Brain microvascular endothelial cell (primary cell): ENCODE measurements around the gene ZNF830.
"Not testable (repeated sequence)": the region's sequence is repeated elsewhere in the genome, so short reads cannot be mapped to it uniquely, and the experiment has no call there.

ENCODE experiments used
- DNase-seq: peaks from one replicate; pipeline ENCODE4 v3.0.0-alpha.2; 2020
- H3K27ac ChIP-seq: fragments of 250-450 bp; sonication (Bioruptor Pico); 2 replicates; pipeline ENCODE4 v1.5.1; 2020; ENCODE audit warnings: mild to moderate bottlenecking, moderate library complexity
- H3K27me3 ChIP-seq: fragments of 250-450 bp; sonication (Bioruptor Pico); replicated peaks from 2 replicates; pipeline ENCODE4 v1.5.1; 2020; ENCODE audit warnings: mild to moderate bottlenecking
- H3K36me3 ChIP-seq: fragments of 250-450 bp; sonication (Bioruptor Pico); replicated peaks from 2 replicates; pipeline ENCODE4 v1.5.1; 2020; ENCODE audit warnings: mild to moderate bottlenecking
- H3K4me3 ChIP-seq: 2 replicates; pipeline ENCODE4 v1.5.1; 2011; ENCODE audit warnings: low read depth, mild to moderate bottlenecking, control low read depth, low read length, moderate library complexity
- in situ Hi-C: cut with HindIII; loops from 2 replicates; pipeline ENCODE4 v1.10.0; 2017; ENCODE audit warnings: low sequenced_read_pairs, low pct_ligation_motif_present
- TF ChIP-seq, protein P1 (sequence below): IDR thresholded peaks from 2 replicates; pipeline ENCODE4 v1.5.1; 2011; ENCODE audit warnings: low read depth, mild to moderate bottlenecking, moderate library complexity, low read length, control low read depth, inconsistent platforms; ENCODE audit errors: missing control alignments

The ZNF830 gene

DNA sequence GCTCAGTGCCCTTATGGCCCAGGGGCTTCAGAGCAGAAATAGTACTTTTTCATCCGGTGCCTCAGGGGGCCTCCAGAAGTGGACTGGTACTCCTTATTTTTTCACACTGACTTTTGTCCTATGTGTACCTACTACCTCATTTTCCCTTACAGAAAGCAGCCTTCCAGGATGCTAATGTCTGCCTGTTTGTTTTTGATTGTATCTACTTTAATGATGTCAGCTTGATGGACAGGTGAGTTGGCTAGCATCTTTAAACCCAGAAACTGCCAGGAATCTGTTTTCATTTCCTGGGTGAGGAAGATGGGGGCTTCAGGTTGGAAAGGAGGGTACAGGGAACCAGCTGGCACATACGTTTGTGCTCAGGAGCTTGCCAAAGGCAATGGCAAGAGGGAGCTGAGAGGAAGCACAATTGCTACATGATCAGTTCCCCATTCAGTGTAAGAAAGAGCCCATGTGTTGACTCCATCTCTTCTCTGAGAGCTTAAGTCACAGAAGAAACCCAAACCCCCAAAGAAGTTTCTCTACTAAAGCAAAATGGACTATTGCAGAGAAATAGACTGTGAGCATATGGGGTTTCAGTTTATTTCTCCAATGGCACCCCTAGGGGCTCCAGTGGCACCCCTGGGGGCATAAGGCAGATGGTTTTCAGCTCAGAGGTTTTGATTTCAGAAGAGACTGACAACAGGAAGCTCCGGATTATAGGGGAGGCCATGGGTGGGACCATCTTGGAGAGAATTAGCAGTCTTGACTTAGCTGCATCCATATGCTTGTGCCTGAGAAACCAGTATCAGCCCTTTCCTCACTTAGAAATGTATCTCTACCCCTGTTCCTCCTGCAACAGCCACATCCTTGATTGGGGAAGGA lies 35.3 kb downstream of the ZNF830 start:
- peaks cover 28% of the 10 kb centered on the region for H3K36me3 ChIP-seq
- in situ Hi-C loops, result no loop called here
- no peak overlapping the region for H3K27ac ChIP-seq

DNA sequence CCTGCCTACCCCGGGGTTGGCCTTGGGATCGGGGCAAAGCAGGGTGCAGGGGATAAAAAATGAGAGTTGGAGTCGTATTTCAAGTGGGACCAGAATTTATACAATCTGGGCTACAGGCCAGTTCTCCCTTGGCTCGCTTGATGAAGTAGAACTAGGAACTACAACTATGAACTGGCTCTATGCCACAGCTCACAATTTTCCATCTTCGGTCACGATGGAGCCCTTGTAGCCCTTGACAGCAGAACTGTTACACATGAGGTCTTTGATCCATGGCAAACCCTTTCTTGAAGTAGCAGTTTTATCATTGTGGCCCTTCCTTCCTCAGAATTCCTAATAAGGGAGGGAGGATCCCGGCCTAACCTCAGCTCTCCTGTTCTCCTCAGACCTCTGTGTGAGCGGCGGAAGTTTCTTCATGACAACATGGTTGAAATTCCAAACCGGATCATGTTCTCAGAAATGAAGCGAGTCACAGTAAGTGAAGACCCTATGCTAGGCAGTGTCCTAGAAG lies 36.1 kb downstream of the ZNF830 start:
- in situ Hi-C loops, result no loop called here
- Histone ChIP-seq H3K27me3 (no peaks in the 10 kb centered on the region), H3K4me3 (no peak overlapping the region), H3K27ac (no peak overlapping the region), H3K36me3 (peaks cover 20% of the 10 kb centered on the region)
- TF ChIP-seq, protein P1, sequence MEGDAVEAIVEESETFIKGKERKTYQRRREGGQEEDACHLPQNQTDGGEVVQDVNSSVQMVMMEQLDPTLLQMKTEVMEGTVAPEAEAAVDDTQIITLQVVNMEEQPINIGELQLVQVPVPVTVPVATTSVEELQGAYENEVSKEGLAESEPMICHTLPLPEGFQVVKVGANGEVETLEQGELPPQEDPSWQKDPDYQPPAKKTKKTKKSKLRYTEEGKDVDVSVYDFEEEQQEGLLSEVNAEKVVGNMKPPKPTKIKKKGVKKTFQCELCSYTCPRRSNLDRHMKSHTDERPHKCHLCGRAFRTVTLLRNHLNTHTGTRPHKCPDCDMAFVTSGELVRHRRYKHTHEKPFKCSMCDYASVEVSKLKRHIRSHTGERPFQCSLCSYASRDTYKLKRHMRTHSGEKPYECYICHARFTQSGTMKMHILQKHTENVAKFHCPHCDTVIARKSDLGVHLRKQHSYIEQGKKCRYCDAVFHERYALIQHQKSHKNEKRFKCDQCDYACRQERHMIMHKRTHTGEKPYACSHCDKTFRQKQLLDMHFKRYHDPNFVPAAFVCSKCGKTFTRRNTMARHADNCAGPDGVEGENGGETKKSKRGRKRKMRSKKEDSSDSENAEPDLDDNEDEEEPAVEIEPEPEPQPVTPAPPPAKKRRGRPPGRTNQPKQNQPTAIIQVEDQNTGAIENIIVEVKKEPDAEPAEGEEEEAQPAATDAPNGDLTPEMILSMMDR, result no peak
- peak; percentile 73 for DNase-seq

More for the DNA sequence above, 35.3 kb downstream of the ZNF830 start:
- DNase-seq, result no peak
- TF ChIP-seq, protein P1, result no peak
- Histone ChIP-seq H3K4me3 (no peak overlapping the region), H3K27me3 (no peaks in the 10 kb centered on the region)

DNA sequence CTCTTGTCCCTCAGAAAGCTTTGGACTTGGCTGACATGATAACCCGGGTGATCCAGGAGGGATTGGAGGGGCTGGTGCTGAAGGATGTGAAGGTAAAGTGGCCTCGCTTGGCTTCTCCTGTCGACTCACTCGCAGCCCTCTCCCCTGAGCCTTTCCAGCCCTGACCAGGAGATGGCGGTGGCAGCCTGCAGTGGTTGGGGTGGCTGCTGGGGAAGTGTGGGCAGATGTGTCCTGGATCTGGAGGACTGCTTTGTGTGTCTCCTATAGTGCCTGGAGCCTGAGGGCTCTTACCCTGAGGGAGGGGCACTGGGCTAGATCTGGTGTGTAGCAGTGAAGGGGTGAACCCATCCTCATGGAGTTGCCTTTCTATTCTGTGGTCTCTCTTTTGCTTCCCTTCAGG lies 36.9 kb downstream of the ZNF830 start:
- Histone ChIP-seq H3K27ac (no peak overlapping the region), H3K4me3 (no peak overlapping the region), H3K36me3 (peaks cover 16% of the 10 kb centered on the region), H3K27me3 (no peaks in the 10 kb centered on the region)
- peak; percentile 58 for DNase-seq
- TF ChIP-seq, protein P1, result peak; percentile 97
- in situ Hi-C loops, result no loop called here

DNA sequence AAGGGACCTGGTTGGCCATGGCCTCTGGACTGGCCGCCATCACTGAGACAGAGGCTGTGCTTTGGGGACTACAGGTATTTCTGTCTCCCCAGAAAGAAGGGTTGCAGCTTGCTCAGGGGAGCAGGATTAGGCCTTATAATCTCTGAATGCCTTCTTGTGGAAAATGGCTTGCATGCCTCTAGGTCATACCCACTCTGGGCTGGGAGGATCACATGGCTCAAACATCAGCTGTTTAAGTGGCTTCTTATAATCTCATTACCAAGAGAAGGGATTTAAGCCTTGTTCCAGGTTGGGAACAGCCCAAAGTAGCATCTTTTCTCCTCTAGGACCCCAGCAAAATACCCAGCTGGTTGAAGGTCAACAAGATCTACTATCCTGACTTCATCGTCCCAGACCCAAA lies 38.1 kb downstream of the ZNF830 start:
- Histone ChIP-seq H3K36me3 (peaks cover 9% of the 10 kb centered on the region), H3K27ac (no peak overlapping the region), H3K27me3 (no peaks in the 10 kb centered on the region), H3K4me3 (no peak overlapping the region)
- in situ Hi-C loops, result no loop called here
- TF ChIP-seq, protein P1, result no peak
- DNase-seq, result no peak

DNA sequence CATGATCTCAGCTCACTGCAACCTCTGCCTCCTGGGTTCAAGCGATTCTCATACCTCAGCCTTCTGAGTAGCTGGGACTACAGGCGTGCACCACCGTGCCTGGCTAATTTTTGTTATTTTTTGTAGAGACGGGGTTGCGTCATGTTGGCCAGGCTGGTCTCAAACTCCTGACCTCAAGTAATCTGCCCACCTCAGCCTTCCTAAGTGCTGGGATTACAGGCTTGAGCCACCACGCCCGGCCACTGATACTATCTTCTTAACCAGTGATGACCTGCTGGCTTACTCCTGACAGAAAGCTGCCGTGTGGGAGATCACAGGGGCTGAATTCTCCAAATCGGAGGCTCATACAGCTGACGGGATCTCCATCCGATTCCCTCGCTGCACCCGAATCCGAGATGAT lies 39.6 kb downstream of the ZNF830 start:
- H3K36me3 ChIP-seq, result not testable (repeated sequence)

DNA sequence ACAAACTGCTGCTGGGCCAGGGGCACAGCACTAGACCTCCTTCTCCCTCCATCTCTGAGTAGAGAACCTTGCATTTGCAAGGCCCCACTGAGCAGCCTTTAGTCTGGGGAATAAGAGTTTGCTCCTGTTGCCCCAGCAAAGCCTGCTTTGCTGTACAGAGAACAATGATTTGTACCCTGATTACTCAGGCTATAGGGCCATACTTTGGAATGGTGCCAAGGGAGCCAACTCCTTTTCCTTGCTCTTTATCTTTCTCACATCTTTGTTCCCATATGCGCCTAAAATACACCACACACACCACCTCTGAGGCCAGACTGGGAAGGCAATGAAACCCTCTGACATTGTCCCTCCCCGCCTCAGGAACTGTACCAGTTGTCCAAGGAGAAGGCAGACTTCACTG lies 40.2 kb downstream of the ZNF830 start:
- in situ Hi-C loops, result no loop called here
- no peak for DNase-seq
- H3K36me3 ChIP-seq, result peaks cover 6% of the 10 kb centered on the region

More for the DNA sequence above, 39.6 kb downstream of the ZNF830 start:
- in situ Hi-C loops, H3K27ac ChIP-seq, H3K27me3 ChIP-seq, DNase-seq, H3K4me3 ChIP-seq: not testable (repeated sequence)

More for the DNA sequence above, 40.2 kb downstream of the ZNF830 start:
- H3K4me3 ChIP-seq, result no peak overlapping the region
- no peaks in the 10 kb centered on the region for H3K27me3 ChIP-seq
- TF ChIP-seq, protein P1, result no peak
- no peak overlapping the region for H3K27ac ChIP-seq
